ENCODE results near the gene BBS9.

Gene BBS9

DNA sequence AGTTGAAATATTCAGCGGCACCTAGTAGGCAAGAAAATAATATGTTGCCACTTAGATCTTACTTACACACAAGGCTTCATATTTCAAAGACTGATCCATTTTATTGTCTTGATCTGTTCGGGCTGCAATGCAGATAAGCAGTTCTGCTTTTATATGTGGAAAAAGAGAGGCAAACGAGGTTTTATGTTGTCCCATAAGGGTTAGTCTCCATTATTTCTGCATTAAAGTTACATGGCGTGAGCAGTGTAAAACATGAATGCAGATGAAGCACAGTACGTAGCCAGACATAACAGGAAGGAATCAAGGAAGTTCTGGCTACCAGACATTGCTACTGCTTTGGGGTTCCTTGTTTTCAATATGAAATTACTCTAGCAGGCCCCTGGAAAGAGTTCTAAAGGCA is 224.8 kb downstream of the BBS9 start:
- no peak for TF ChIP-seq ZFX (IDR thresholded peaks at IDR 0.05)
- TF ChIP-seq, protein P1, sequence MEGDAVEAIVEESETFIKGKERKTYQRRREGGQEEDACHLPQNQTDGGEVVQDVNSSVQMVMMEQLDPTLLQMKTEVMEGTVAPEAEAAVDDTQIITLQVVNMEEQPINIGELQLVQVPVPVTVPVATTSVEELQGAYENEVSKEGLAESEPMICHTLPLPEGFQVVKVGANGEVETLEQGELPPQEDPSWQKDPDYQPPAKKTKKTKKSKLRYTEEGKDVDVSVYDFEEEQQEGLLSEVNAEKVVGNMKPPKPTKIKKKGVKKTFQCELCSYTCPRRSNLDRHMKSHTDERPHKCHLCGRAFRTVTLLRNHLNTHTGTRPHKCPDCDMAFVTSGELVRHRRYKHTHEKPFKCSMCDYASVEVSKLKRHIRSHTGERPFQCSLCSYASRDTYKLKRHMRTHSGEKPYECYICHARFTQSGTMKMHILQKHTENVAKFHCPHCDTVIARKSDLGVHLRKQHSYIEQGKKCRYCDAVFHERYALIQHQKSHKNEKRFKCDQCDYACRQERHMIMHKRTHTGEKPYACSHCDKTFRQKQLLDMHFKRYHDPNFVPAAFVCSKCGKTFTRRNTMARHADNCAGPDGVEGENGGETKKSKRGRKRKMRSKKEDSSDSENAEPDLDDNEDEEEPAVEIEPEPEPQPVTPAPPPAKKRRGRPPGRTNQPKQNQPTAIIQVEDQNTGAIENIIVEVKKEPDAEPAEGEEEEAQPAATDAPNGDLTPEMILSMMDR (conservative IDR thresholded peaks at IDR 0.05) = no peak
- H3K27ac ChIP-seq = no peak overlapping the region

DNA sequence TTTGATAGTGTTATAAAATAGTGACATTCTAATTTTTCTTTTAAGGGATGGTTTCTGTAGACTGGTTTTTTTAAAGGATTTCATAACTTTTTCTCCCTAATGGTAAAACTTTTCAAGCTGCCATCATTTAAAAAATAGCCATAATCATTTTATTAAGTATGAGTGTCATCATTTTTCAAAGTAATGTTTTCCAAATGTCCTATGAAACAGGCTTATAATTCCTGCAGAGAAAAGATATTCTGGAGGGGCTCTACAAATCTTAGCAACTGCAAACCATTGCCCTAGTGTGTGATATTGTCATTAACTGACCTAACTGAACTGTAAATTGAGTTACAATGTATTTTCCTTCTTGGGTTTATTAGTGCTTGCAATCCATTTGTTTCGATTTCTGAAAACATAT is 226.0 kb downstream of the BBS9 start:
- TF ChIP-seq, protein P1 (conservative IDR thresholded peaks at IDR 0.05) = no peak
- TF ChIP-seq ZFX (IDR thresholded peaks at IDR 0.05) = no peak
- no peak overlapping the region for H3K27ac ChIP-seq

DNA sequence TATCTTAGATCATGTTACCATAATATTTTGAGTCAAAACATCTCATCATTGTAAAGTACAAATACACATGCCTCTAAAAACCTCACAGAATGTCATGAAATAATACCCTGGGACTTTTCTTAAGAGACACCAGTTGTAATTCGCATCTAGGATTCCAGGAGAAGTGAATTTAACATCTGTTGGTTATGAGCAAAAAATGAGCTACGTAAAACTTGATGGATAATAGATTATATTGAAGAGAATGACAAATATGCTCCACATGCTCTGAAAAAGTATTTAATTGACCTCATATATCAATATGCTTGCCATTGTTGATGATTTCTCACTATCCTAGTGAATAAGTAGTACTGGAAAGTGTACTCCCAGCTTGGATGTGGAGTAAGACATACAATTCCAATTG is 227.0 kb downstream of the BBS9 start:
- no peak overlapping the region for H3K27ac ChIP-seq
- TF ChIP-seq ZFX (IDR thresholded peaks at IDR 0.05) = no peak
- TF ChIP-seq, protein P1 (conservative IDR thresholded peaks at IDR 0.05) = no peak

DNA sequence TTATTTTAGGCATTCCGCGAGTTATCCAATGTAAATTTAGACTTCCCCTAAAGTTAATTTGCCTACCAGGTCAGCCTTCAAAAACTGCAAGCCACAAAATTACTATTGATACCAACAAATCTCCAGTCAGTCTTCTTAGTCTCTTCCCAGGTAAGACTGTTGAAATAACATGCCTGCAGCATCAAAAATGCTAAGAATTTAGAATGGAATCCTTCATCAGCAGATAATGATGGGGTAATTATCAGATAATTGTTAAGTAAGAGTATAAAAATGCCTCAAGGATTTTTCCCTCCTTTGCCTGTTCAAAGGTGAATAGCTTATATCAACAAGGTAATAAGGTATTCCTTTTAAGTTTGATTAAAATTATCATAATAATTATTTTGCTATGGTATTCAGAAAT is 228.5 kb downstream of the BBS9 start:
- no peak overlapping the region for H3K27ac ChIP-seq
- no peak for TF ChIP-seq ZFX (IDR thresholded peaks at IDR 0.05)
- TF ChIP-seq, protein P1 (conservative IDR thresholded peaks at IDR 0.05) = no peak

DNA sequence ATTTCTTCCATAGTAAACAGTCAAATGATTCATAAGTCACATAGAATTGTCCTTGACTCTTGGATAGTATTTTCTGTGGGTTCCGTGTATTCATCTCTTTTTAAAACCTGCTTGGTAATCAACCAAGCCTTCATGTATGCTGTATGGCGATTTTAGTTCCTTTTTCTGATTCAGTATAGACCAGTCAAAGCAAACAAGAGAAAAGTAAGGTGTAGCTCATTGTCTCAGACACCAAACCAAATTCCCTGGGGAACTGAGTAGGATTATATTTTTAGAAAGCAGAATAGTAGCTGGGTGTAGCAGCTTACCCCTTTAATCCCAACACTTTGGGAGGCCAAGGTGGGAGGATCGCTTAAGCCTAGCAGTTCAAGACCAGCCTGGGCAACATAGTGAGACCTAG is 240.5 kb downstream of the BBS9 start:
- no peak for TF ChIP-seq ZFX (IDR thresholded peaks at IDR 0.05)
- TF ChIP-seq, protein P1 (conservative IDR thresholded peaks at IDR 0.05) = no peak
- no peak overlapping the region for H3K27ac ChIP-seq

DNA sequence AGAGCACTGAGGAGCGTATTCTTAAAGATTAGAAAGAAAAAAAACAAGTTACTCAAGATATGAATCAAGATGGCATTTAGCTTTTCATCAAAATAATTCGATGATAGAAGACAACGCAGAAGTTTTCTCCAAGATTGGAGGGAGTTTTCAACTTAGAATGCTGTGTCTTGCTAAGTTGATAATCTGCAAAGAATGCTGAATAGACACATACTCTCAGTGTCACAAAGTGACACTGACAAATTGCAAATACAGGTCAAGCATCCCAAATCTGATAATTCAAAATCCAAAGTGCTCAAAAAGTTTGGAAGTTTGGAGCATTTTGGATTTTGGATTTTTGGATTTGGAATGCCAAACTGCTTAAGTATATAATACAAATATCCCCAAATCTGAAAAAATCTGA is 243.8 kb downstream of the BBS9 start:
- TF ChIP-seq, protein P1 (conservative IDR thresholded peaks at IDR 0.05) = no peak
- no peak for TF ChIP-seq ZFX (IDR thresholded peaks at IDR 0.05)
- H3K27ac ChIP-seq = no peak overlapping the region

DNA sequence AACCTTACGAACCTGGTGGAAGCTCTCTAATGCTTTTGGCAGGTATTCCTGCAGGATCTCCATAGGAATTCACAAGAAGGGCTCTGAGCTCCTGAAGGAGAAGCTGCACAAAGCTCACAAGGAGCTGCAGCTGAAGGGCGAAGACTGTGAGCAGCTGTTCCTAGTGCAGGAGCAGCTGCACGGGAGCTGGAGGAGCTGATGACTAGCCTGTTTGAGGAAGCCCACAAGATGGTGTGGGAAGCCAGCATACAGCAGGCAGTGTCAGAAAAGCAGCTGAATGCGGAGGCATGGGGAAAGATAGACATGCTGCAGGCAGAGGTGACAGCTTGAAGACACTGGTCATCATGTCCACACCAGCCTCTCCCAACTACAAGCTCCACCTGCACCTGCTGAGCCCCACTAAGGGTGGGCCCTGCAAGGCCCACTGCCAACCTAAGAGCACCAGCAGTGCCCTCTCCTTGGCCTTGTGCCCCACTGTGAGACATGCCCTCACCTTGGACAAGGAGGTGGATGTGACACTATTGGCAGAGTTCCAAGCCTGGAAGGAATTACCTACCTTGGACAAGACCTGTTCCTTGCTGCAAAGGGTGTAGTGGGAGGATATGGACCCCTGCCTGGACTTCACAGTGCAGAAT is 250.6 kb downstream of the BBS9 start:
- TF ChIP-seq, protein P1 (conservative IDR thresholded peaks at IDR 0.05) = no peak
- no peak for TF ChIP-seq ZFX (IDR thresholded peaks at IDR 0.05)
- H3K27ac ChIP-seq = no peak overlapping the region

Data from C4-2B (cell line).